Choroid plexus epithelial cell (primary cell): ENCODE measurements around the gene ETS1.

ENCODE experiments used
- DNase-seq: peaks from one replicate; pipeline ENCODE4 v3.0.0-alpha.2; 2010; ENCODE audit warnings: low read depth
- H3K4me3 ChIP-seq: 2 replicates; pipeline ENCODE4 v1.5.1; 2011; ENCODE audit warnings: low read depth, mild to moderate bottlenecking, control low read depth, low read length, moderate library complexity
- TF ChIP-seq, protein P1 (sequence below): conservative IDR thresholded peaks from 2 replicates; pipeline ENCODE4 v1.5.1; 2011; ENCODE audit warnings: low read depth, mild to moderate bottlenecking, control low read depth, inconsistent platforms, low read length, moderate library complexity

ETS1 gene

DNA sequence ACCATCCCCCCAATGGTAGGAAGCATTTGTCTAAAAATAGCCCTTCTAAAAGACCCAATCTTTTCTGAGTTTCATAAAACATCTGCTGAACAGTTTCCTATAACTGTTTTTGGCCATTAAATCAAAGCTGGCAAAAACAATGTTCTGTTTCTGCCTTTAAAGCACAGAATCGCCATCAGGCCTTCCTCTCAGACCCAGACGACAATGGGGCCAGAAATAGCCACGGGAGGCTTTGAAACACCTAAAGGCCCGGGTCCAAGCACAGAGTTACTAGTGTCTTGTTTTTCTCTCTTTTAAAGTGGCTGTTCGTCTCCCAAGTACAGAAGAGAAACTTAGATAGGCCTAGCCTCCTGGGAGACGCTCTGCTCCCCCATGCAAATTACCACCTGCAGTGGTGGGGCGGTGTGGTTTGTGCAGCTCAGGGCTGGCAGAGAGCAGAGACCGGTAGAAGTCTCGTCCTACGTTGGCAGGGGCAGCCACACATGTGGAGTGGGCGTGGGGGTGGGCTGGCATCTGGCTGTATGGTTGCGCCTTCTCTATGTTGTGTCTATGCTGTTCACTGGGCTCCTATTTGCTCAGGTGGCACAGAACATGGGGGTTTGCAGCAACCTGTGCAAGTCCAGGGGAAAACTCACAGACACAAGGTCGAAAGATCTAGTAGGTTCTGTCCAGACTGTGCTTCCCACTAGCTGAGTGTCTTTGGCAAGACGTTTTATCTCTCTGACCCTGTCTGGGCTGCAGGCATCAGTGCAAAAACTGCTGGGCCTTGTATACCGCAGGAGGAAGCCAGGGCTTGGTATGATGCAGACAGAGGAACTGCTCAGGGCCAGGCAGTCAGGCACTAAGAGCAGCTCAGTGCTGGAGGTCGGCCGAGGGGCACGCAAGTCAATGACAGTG lies 23.6 kb upstream of the ETS1 start:
- TF ChIP-seq, protein P1, sequence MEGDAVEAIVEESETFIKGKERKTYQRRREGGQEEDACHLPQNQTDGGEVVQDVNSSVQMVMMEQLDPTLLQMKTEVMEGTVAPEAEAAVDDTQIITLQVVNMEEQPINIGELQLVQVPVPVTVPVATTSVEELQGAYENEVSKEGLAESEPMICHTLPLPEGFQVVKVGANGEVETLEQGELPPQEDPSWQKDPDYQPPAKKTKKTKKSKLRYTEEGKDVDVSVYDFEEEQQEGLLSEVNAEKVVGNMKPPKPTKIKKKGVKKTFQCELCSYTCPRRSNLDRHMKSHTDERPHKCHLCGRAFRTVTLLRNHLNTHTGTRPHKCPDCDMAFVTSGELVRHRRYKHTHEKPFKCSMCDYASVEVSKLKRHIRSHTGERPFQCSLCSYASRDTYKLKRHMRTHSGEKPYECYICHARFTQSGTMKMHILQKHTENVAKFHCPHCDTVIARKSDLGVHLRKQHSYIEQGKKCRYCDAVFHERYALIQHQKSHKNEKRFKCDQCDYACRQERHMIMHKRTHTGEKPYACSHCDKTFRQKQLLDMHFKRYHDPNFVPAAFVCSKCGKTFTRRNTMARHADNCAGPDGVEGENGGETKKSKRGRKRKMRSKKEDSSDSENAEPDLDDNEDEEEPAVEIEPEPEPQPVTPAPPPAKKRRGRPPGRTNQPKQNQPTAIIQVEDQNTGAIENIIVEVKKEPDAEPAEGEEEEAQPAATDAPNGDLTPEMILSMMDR, result no peak
- no peak for DNase-seq
- no peak overlapping the region for H3K4me3 ChIP-seq

DNA sequence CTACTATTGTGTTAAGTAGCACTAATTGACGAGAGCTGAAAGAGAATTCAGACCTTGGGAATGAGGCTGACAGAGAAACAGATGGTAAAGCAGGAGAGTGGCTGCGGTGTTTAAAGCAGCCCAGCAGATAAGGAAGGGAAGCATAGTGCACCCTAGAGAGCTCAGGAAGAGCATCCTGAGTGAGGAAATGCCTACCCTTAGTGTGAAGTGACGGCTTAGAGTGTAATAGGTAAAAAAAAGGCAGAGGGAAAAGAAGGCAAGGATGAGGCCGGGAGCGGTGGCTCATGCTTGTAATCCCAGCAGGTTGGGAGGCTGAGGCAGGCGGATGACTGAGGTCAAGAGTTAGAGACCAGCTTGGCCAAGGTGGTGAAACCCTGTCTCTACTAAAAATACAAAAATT lies 22.4 kb upstream of the ETS1 start:
- no peak for DNase-seq
- TF ChIP-seq, protein P1, result no peak
- no peak overlapping the region for H3K4me3 ChIP-seq

DNA sequence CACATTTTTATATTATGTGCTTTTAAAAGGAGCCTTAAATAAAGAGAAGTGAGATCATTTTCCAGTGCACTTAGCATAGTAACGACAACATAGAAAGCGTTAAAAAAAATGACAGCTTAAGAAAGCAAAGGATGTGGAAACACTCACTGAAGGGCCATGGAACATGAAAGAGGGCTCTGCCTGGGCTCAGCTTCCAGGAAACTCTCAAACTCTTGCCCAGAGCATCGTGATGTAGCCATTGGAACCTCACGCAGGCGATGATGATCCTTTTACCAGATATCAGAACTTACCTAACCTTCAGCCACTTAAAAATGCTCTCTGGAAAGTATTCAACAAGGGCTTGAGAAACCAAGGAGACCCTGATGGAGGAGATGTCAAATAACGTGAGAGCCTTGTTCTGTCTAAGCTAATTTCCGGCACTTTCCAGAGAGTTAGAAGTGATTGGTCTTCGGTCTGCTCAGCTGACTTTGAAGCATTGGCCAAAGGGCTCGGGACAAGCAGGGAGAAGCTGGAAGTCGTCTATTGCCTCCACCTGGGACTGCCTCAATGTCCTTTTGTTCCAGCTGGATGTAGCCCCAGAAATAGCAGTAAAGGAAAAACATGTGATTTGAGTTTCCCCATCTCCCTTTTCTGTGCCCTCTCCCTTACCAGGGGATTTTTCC lies 21.5 kb upstream of the ETS1 start:
- DNase-seq, result no peak
- no peak overlapping the region for H3K4me3 ChIP-seq
- TF ChIP-seq, protein P1, result no peak

DNA sequence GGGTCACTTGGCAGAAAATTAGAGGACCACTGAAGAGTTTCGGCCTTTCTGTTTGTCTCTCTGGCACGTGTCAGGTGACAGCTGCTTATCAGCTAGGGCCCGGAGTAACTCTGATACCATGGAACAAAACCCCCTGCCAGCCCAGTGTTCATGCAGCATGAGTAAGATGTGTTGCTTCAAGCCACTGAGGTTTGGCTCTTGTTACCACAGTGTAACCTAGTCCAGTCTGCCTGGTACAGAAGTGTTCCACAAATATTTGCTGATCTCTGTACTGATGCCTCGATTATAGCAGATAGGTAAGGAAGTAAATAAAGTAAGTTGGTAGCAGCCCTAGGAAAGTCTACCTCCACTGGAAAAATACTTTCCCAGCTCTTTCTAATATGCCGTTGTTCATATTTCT lies 20.5 kb upstream of the ETS1 start:
- no peak overlapping the region for H3K4me3 ChIP-seq
- DNase-seq, result no peak
- TF ChIP-seq, protein P1, result no peak

DNA sequence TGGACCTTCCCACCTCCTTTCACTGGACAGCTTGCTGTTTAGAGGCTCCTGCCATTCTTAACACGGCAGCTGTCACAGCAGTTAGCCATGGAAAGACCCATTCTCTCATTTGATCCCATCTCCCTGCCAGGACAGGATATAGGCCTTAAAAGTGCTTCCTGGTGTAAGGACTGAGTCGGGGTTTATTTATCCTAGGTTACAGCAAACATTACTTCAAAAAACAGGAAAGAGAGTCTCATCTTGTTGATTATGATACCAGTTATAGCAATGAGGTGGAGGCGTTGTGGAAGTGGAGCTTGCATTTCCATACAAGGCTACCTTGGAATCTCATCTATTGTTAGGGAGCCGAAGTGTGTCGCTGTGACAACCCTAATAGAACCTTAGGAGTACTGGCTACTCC lies 17.4 kb upstream of the ETS1 start:
- no peak overlapping the region for H3K4me3 ChIP-seq
- TF ChIP-seq, protein P1, result no peak
- no peak for DNase-seq

DNA sequence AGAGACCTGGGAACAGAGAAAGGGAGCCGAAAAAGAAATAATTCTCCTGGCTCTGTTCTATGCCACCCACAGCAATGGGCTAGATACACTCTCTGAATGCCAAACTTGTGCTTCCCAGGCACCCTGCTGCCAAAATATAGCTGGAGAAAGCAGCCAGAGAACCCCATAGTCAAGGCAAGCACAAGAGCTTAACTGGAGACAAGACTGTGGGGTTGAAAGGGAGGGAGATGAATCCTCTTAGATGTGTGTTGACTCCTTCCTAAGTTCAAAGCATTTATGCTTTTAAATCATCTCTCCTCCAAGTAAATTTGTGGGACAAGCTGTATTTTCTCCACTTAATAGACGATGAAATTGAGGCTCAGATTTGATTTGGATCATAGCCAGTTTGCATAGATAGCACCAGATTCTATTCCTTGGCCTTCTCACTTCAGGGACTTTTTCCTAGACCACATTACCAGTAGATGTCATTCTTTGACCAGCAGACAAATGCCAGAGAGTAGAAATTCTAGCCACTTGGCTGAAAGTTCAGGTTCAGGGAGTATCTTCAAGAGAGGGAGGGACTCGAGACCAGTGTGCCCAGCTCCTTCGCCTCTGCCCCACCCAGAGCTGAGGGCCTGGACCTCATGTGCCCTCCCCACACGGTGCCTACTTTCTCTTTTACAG lies 16.5 kb upstream of the ETS1 start:
- TF ChIP-seq, protein P1, result no peak
- DNase-seq, result peak; percentile 46
- no peak overlapping the region for H3K4me3 ChIP-seq
